Measurements from ENCODE around the gene SHQ1. TPM values are rescaled to one million over a fixed set of nuclear protein-coding genes. Genes with fewer than 3 reads are reported as not detected.

Gene SHQ1
- 10 to 100 TPM; 18.4 to 21.1 (median 20.2) TPM for total RNA-seq (2021; fragmentation: NEBNext Ultra II Directional; extraction: Animal tissue kit (Norgen Biotek cat#: 25700))
- long read RNA-seq, transcript SHQ1-201 (11 exons, 2,879 nt): major isoform, 32 of 38 reads
- long read RNA-seq, partial matches to known transcripts: 2 of 38 reads
- long read RNA-seq, other reads (novel, unspliced or antisense): 4 of 38 reads

GRCh38 chr3:72847751-72848702 lies at the start of gene SHQ1:
Gene SHQ1, minus strand, starts transcription at chr3:72848445. Its CDS starts 105 bp downstream, at chr3:72848340.
- TF ChIP-seq, protein P1, sequence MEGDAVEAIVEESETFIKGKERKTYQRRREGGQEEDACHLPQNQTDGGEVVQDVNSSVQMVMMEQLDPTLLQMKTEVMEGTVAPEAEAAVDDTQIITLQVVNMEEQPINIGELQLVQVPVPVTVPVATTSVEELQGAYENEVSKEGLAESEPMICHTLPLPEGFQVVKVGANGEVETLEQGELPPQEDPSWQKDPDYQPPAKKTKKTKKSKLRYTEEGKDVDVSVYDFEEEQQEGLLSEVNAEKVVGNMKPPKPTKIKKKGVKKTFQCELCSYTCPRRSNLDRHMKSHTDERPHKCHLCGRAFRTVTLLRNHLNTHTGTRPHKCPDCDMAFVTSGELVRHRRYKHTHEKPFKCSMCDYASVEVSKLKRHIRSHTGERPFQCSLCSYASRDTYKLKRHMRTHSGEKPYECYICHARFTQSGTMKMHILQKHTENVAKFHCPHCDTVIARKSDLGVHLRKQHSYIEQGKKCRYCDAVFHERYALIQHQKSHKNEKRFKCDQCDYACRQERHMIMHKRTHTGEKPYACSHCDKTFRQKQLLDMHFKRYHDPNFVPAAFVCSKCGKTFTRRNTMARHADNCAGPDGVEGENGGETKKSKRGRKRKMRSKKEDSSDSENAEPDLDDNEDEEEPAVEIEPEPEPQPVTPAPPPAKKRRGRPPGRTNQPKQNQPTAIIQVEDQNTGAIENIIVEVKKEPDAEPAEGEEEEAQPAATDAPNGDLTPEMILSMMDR (IDR thresholded peaks at IDR 0.05): no peak
- H3K27me3 Mint-ChIP-seq (ENCODE audit: insufficient read depth): no peaks in the 10 kb centered on the region; the same call in 1 of the 2 replicates
- DNase-seq: peak; percentile 92
- H3K36me3 Mint-ChIP-seq (ENCODE audit: low read depth): no peaks in the 10 kb centered on the region
- H3K4me3 Mint-ChIP-seq: peak within 1 kb of the TSS; percentile 94
- H3K9me3 Mint-ChIP-seq: no peaks in the 10 kb centered on the region
- peak within 1 kb of the TSS; percentile 74 for H3K27ac Mint-ChIP-seq
- H3K4me1 Mint-ChIP-seq (ENCODE audit: low read depth): peaks cover 43% of the 10 kb centered on the region

DNA sequence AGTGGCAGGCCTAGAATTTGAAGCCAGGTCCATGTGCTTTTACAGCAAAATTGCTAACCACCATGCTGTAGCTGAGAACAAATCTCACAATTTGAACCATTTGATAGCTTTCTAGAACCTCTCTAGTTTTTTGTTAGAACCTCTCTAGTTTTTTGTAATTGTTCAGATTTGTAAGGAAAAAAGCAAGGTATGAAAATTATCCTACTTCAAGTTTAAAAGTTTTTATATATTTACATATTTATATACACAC lies 49.4 kb upstream of the SHQ1 start:
- Mint-ChIP-seq H3K9me3 (no peaks in the 10 kb centered on the region), H3K27ac (no peak overlapping the region), H3K36me3 (ENCODE audit: low read depth) (no peaks in the 10 kb centered on the region), H3K27me3 (ENCODE audit: insufficient read depth) (peaks cover 12% of the 10 kb centered on the region), H3K4me3 (no peak overlapping the region), H3K4me1 (ENCODE audit: low read depth) (peaks cover 20% of the 10 kb centered on the region)
- TF ChIP-seq, protein P1 (IDR thresholded peaks at IDR 0.05): no peak
- DNase-seq: no peak

- no peak overlapping the region; the same call in 1 of the 2 replicates for H3K27ac Mint-ChIP-seq
- peaks cover 12% of the 10 kb centered on the region for H3K27me3 Mint-ChIP-seq (ENCODE audit: insufficient read depth)
- TF ChIP-seq, protein P1 (IDR thresholded peaks at IDR 0.05): no peak
- peak; percentile 50 for DNase-seq
- no peaks in the 10 kb centered on the region for H3K36me3 Mint-ChIP-seq (ENCODE audit: low read depth)
- no peaks in the 10 kb centered on the region for H3K9me3 Mint-ChIP-seq
- H3K4me3 Mint-ChIP-seq: no peak overlapping the region; the same call in 1 of the 2 replicates
- H3K4me1 Mint-ChIP-seq (ENCODE audit: low read depth): peaks cover 25% of the 10 kb centered on the region
Measured at GRCh38 chr3:72896996-72897757, 48.9 kb upstream of the SHQ1 start.

GRCh38 chr3:72894976-72895552 lies 46.8 kb upstream of the SHQ1 start:
- H3K27ac Mint-ChIP-seq: no peak overlapping the region
- H3K4me3 Mint-ChIP-seq: no peak overlapping the region
- TF ChIP-seq, protein P1 (IDR thresholded peaks at IDR 0.05): no peak
- no peaks in the 10 kb centered on the region for H3K9me3 Mint-ChIP-seq
- peaks cover 12% of the 10 kb centered on the region for H3K27me3 Mint-ChIP-seq (ENCODE audit: insufficient read depth)
- H3K4me1 Mint-ChIP-seq (ENCODE audit: low read depth): peaks cover 46% of the 10 kb centered on the region
- H3K36me3 Mint-ChIP-seq (ENCODE audit: low read depth): no peaks in the 10 kb centered on the region
- DNase-seq: no peak

GRCh38 chr3:72892870-72893269 lies 44.6 kb upstream of the SHQ1 start:
- H3K9me3 Mint-ChIP-seq: no peaks in the 10 kb centered on the region
- TF ChIP-seq, protein P1 (IDR thresholded peaks at IDR 0.05): peak; percentile 69
- DNase-seq: no peak
- no peak overlapping the region; the same call in 1 of the 2 replicates for H3K4me3 Mint-ChIP-seq
- H3K27me3 Mint-ChIP-seq (ENCODE audit: insufficient read depth): peaks cover 16% of the 10 kb centered on the region
- peaks cover 63% of the 10 kb centered on the region for H3K4me1 Mint-ChIP-seq (ENCODE audit: low read depth)
- H3K27ac Mint-ChIP-seq: peak overlapping the region; percentile 25; the same call in 1 of the 2 replicates
- no peaks in the 10 kb centered on the region for H3K36me3 Mint-ChIP-seq (ENCODE audit: low read depth)

Data from HFFc6 (cell line).